ENCODE data around the gene PHKB. TPM values are rescaled to one million over a fixed set of nuclear protein-coding genes. Genes with fewer than 3 reads are reported as not detected.

Gene PHKB
- total and polyA plus RNA-seq, 4 experiments from 2014 or later = 29.4 to 56.4 (median 41.6) TPM

GRCh38 chr16:47725188-47725695 is 264.1 kb downstream of the PHKB start:
- no peaks in the 10 kb centered on the region for H3K36me3 ChIP-seq (ENCODE audit: insufficient read depth, low read length)
- no peaks in the 10 kb centered on the region for H3K9me3 Mint-ChIP-seq
- H3K4me3 Mint-ChIP-seq = no peak overlapping the region
- no peaks in the 10 kb centered on the region for H3K36me3 Mint-ChIP-seq
- H3K27me3 Mint-ChIP-seq = peaks cover 0 to 3% of the 10 kb centered on the region in 2 donors
- H3K9me3 ChIP-seq (ENCODE audit: control insufficient read depth in 1 of 2, low read length in 2 of 2) = no peaks in the 10 kb centered on the region
- no peaks in the 10 kb centered on the region for H3K4me1 ChIP-seq (ENCODE audit: insufficient read depth, low read length)
- H3K4me3 ChIP-seq (ENCODE audit: low read length in 2 of 2) = no peak overlapping the region
- no peak overlapping the region for H3K27ac Mint-ChIP-seq
- no peak overlapping the region for H3K27ac ChIP-seq (ENCODE audit: low read depth, low read length)
- ChIA-PET CTCF (ENCODE audit: partially characterized antibody) (no interaction called here), POLR2A (ENCODE audit: partially characterized antibody) (no interaction called here)
- peaks cover 0 to 5% (median 1%) of the 10 kb centered on the region in 4 donors for H3K4me1 Mint-ChIP-seq
- H3K27me3 ChIP-seq (ENCODE audit: insufficient read depth, low read length) = no peaks in the 10 kb centered on the region
- intact Hi-C loops (cut with micrococcal nuclease) = no loop called here
- DNase-seq = no peak

DNA sequence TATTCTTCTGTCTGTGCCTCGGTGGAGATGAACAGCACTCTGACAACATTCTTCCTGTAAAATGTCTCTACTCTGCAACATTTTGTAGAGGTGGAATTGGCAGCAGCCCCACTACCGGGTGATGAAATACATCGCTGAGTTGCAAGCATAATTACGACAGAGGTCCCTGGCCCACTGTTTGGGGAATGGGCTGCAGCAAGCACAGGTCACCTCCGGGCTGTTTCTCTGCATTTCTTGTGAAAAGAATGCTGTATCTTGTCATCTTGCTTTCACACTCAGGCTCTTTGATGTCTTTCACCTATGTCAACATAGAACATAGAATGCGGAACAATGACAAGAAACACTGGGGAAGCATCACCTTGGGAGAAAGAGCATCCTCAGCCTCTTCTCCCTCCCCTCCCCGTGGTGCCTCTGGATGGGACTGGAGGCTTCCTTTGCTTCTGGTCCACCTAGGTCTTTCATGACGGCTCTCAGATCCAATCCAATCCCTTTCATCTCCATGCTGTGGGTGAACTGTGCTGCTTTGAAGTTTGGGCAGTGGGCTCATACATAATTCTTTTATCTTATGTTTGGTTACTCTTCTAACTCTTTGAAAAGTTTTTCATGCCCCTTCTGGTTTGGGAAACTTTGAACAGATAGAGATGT is 265.0 kb downstream of the PHKB start:
- no peak overlapping the region for H3K4me3 Mint-ChIP-seq
- intact Hi-C loops (cut with micrococcal nuclease) = no loop called here
- H3K27ac Mint-ChIP-seq = no peak overlapping the region
- DNase-seq = no peak
- Histone ChIP-seq H3K9me3 (ENCODE audit: control insufficient read depth in 1 of 2, low read length in 2 of 2) (no peaks in the 10 kb centered on the region), H3K27ac (ENCODE audit: low read depth, low read length) (no peak overlapping the region), H3K4me3 (ENCODE audit: low read length in 2 of 2) (no peak overlapping the region), H3K36me3 (ENCODE audit: insufficient read depth, low read length) (no peaks in the 10 kb centered on the region), H3K4me1 (ENCODE audit: insufficient read depth, low read length) (no peaks in the 10 kb centered on the region), H3K27me3 (ENCODE audit: insufficient read depth, low read length) (no peaks in the 10 kb centered on the region)
- H3K9me3 Mint-ChIP-seq = no peaks in the 10 kb centered on the region
- POLR2A ChIA-PET (ENCODE audit: partially characterized antibody) = no interaction called here
- H3K27me3 Mint-ChIP-seq = peaks cover 0 to 3% of the 10 kb centered on the region in 2 donors
- H3K4me1 Mint-ChIP-seq = peaks cover 0 to 5% (median 1%) of the 10 kb centered on the region in 4 donors
- H3K36me3 Mint-ChIP-seq = no peaks in the 10 kb centered on the region
- CTCF ChIA-PET (ENCODE audit: partially characterized antibody) = no interaction called here

- intact Hi-C loops (cut with micrococcal nuclease) = no loop called here
- peaks cover 0 to 3% of the 10 kb centered on the region in 2 donors for H3K27me3 Mint-ChIP-seq
- H3K27ac ChIP-seq (ENCODE audit: low read depth, low read length) = no peak overlapping the region
- peaks cover 0 to 5% (median 1%) of the 10 kb centered on the region in 4 donors for H3K4me1 Mint-ChIP-seq
- H3K4me3 Mint-ChIP-seq = no peak overlapping the region
- H3K27ac Mint-ChIP-seq = no peak overlapping the region
- POLR2A ChIA-PET (ENCODE audit: partially characterized antibody) = no interaction called here
- H3K9me3 Mint-ChIP-seq = no peaks in the 10 kb centered on the region
- no peaks in the 10 kb centered on the region for H3K4me1 ChIP-seq (ENCODE audit: insufficient read depth, low read length)
- H3K36me3 Mint-ChIP-seq = no peaks in the 10 kb centered on the region
- DNase-seq = no peak
- H3K27me3 ChIP-seq (ENCODE audit: insufficient read depth, low read length) = no peaks in the 10 kb centered on the region
- CTCF ChIA-PET (ENCODE audit: partially characterized antibody) = no interaction called here
- H3K36me3 ChIP-seq (ENCODE audit: insufficient read depth, low read length) = no peaks in the 10 kb centered on the region
- no peak overlapping the region for H3K4me3 ChIP-seq (ENCODE audit: low read length in 2 of 2)
- no peaks in the 10 kb centered on the region for H3K9me3 ChIP-seq (ENCODE audit: control insufficient read depth in 1 of 2, low read length in 2 of 2)
These were observed 266.0 kb downstream of the PHKB start for GRCh38 chr16:47727131-47727530.

- H3K27ac ChIP-seq (ENCODE audit: low read depth, low read length) = no peak overlapping the region
- CTCF ChIA-PET (ENCODE audit: partially characterized antibody) = no interaction called here
These were observed 267.1 kb downstream of the PHKB start for GRCh38 chr16:47728205-47728604.

DNA sequence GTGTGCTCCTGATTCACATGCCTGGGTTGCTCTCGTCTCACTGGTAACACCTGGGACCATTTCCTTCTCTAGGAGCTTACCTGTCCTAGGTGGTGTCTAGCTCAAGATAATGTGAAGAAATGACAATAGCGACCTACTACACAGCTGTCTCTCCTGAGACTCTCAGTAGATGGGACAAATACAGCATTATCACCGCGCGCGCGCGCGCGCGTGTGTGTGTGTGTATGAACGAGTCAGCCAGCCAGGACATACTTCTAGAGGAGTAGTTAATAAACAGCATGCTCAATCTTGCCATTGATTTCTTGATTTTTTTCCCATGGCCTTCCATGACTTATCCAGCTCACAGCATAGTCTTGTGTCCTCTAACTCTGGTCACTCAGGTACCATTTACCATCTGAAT is 268.6 kb downstream of the PHKB start:
- no peaks in the 10 kb centered on the region for H3K9me3 ChIP-seq (ENCODE audit: control insufficient read depth in 1 of 2, low read length in 2 of 2)
- no peak overlapping the region for H3K27ac Mint-ChIP-seq
- DNase-seq = no peak
- no peaks in the 10 kb centered on the region for H3K27me3 ChIP-seq (ENCODE audit: insufficient read depth, low read length)
- ChIA-PET POLR2A (ENCODE audit: partially characterized antibody) (no interaction called here), CTCF (ENCODE audit: partially characterized antibody) (interaction anchor here (1.6 kb wide), 1 partner anchor 20 kb away, joined by 3 read pairs; no protein-coding TSS in a partner anchor)
- H3K4me1 ChIP-seq (ENCODE audit: insufficient read depth, low read length) = no peaks in the 10 kb centered on the region
- H3K4me1 Mint-ChIP-seq = peaks cover 0 to 8% (median 1%) of the 10 kb centered on the region in 4 donors
- H3K36me3 Mint-ChIP-seq = no peaks in the 10 kb centered on the region
- intact Hi-C loops (cut with micrococcal nuclease) = no loop called here
- H3K36me3 ChIP-seq (ENCODE audit: insufficient read depth, low read length) = no peaks in the 10 kb centered on the region
- no peaks in the 10 kb centered on the region for H3K9me3 Mint-ChIP-seq
- H3K27me3 Mint-ChIP-seq = peaks cover 2 to 7% of the 10 kb centered on the region in 2 donors
- no peak overlapping the region for H3K4me3 ChIP-seq (ENCODE audit: low read length in 2 of 2)
- H3K4me3 Mint-ChIP-seq = no peak overlapping the region
- H3K27ac ChIP-seq (ENCODE audit: low read depth, low read length) = no peak overlapping the region

More at GRCh38 chr16:47728205-47728604, 267.1 kb downstream of the PHKB start:
- intact Hi-C loops (cut with micrococcal nuclease) = no loop called here
- Mint-ChIP-seq H3K4me1 (peaks cover 0 to 8% (median 1%) of the 10 kb centered on the region in 4 donors), H3K36me3 (no peaks in the 10 kb centered on the region), H3K9me3 (no peaks in the 10 kb centered on the region), H3K27me3 (peaks cover 2 to 3% of the 10 kb centered on the region in 2 donors), H3K4me3 (no peak overlapping the region), H3K27ac (no peak overlapping the region)
- Histone ChIP-seq H3K4me3 (ENCODE audit: low read length in 2 of 2) (no peak overlapping the region), H3K9me3 (ENCODE audit: control insufficient read depth in 1 of 2, low read length in 2 of 2) (no peaks in the 10 kb centered on the region), H3K4me1 (ENCODE audit: insufficient read depth, low read length) (no peaks in the 10 kb centered on the region), H3K27me3 (ENCODE audit: insufficient read depth, low read length) (no peaks in the 10 kb centered on the region), H3K36me3 (ENCODE audit: insufficient read depth, low read length) (no peaks in the 10 kb centered on the region)
- POLR2A ChIA-PET (ENCODE audit: partially characterized antibody) = no interaction called here
- DNase-seq = no peak

DNA sequence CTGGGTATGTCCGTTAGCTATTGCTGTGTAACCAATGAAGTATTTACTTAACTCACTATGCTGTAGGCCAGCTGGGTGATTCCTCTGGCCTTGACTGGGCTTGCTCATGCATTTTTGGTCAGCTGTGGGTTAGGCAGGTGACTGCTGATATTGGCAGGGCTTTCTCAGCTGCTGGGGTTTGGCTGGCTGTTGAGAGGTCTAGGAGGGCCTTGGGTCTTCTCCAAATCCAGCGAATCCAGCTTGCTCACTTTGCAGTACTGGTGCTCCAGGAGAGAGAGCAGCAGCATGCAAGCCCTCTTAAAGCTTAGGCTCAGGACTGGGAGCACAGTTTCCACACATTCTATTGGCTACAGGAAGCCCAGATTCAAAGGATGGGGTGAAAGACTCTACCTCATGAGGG is 270.1 kb downstream of the PHKB start:
- no peaks in the 10 kb centered on the region for H3K9me3 ChIP-seq (ENCODE audit: control insufficient read depth in 1 of 2, low read length in 2 of 2)
- no peaks in the 10 kb centered on the region for H3K4me1 ChIP-seq (ENCODE audit: insufficient read depth, low read length)
- H3K27ac Mint-ChIP-seq = no peak overlapping the region
- intact Hi-C loops (cut with micrococcal nuclease) = no loop called here
- no peak for DNase-seq
- no peaks in the 10 kb centered on the region for H3K36me3 Mint-ChIP-seq
- POLR2A ChIA-PET (ENCODE audit: partially characterized antibody) = no interaction called here
- no peaks in the 10 kb centered on the region for H3K36me3 ChIP-seq (ENCODE audit: insufficient read depth, low read length)
- H3K27me3 Mint-ChIP-seq = peaks cover 2 to 4% of the 10 kb centered on the region in 2 donors
- H3K4me3 ChIP-seq (ENCODE audit: low read length in 2 of 2) = no peak overlapping the region
- peaks cover 0 to 1% (median 0%) of the 10 kb centered on the region in 8 donors for H3K9me3 Mint-ChIP-seq
- CTCF ChIA-PET (ENCODE audit: partially characterized antibody) = interaction anchor here (1.9 kb wide), 1 partner anchor 11 kb away, joined by 4 read pairs; no protein-coding TSS in a partner anchor
- no peak overlapping the region for H3K4me3 Mint-ChIP-seq
- no peaks in the 10 kb centered on the region for H3K27me3 ChIP-seq (ENCODE audit: insufficient read depth, low read length)
- H3K4me1 Mint-ChIP-seq = peaks cover 0 to 8% (median 1%) of the 10 kb centered on the region in 4 donors
- no peak overlapping the region for H3K27ac ChIP-seq (ENCODE audit: low read depth, low read length)

GRCh38 chr16:47732122-47732521 is 271.0 kb downstream of the PHKB start:
- DNase-seq = no peak
- Histone ChIP-seq H3K4me1 (ENCODE audit: insufficient read depth, low read length) (no peaks in the 10 kb centered on the region), H3K27ac (ENCODE audit: low read depth, low read length) (no peak overlapping the region), H3K9me3 (ENCODE audit: control insufficient read depth in 1 of 2, low read length in 2 of 2) (no peaks in the 10 kb centered on the region), H3K4me3 (ENCODE audit: low read length in 2 of 2) (no peak overlapping the region), H3K36me3 (ENCODE audit: insufficient read depth, low read length) (no peaks in the 10 kb centered on the region), H3K27me3 (ENCODE audit: insufficient read depth, low read length) (no peaks in the 10 kb centered on the region)
- peaks cover 2 to 4% of the 10 kb centered on the region in 2 donors for H3K27me3 Mint-ChIP-seq
- H3K9me3 Mint-ChIP-seq = peaks cover 0 to 1% (median 0%) of the 10 kb centered on the region in 8 donors
- H3K4me1 Mint-ChIP-seq = peaks cover 0 to 8% (median 1%) of the 10 kb centered on the region in 4 donors
- POLR2A ChIA-PET (ENCODE audit: partially characterized antibody) = no interaction called here
- no peak overlapping the region for H3K4me3 Mint-ChIP-seq
- CTCF ChIA-PET (ENCODE audit: partially characterized antibody) = interaction anchor here (1.2 kb wide), 1 partner anchor 8 kb away, joined by 3 read pairs; no protein-coding TSS in a partner anchor
- no peak overlapping the region for H3K27ac Mint-ChIP-seq
- intact Hi-C loops (cut with micrococcal nuclease) = no loop called here
- no peaks in the 10 kb centered on the region for H3K36me3 Mint-ChIP-seq
